Spleen (tissue), 7 donors: ENCODE data around the gene HACD1.
"Not testable (repeated sequence)": the region's sequence is repeated elsewhere in the genome, so short reads cannot be mapped to it uniquely, and the experiment has no call there.

Source experiments
- POLR2A ChIP-seq, 3 donors: fragments of 450-650 bp; IDR thresholded peaks; one replicate each; pipeline ENCODE4 v1.5.1; 2017; ENCODE audit warnings: antibody characterized with exemption in 3 of 3, mild to moderate bottlenecking in 1 of 3
- TF ChIP-seq, protein P1 (sequence below), 11 experiments: fragments of 200-600 bp in 7 of 11; fragments of 450-650 bp in 4 of 11; sonication (generic) in 4 of 11; IDR thresholded peaks in 8 of 11; conservative IDR thresholded peaks in 3 of 11; 1 replicate in 7 of 11; 2 replicates in 4 of 11; pipeline versions ENCODE4 v1.4.0 to v1.8.0; 2016 to 2021; ENCODE audit warnings: antibody characterized with exemption in 11 of 11, inconsistent platforms in 4 of 11, mild to moderate bottlenecking in 1 of 11
- donor health status: DM: no; HTN: no; CAD: no; lungs with moderate emphysema.
- donor health status: DM: no; HTN: no; CAD: no.
- donor health status: DM: no; HTN: no; CAD: no.

DNA sequence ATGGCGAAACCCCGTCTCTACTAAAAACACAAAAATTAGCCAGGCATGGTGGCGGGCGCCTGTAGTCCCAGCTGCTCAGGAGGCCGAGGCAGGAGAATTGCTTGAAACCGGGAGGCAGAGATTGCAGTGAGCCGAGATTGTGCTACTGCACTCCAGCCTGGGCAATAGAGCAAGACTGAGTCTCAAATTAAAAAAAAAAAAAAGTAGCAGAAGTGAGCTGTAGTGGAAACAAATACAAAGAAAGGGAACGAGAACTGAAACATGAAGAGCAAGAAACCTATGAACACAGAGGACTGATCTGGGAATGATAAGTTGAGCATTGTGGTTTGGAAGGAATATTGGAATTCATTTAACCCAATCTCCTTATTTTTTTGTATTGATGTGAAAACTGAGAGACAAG lies 15.4 kb upstream of the HACD1 start:
- TF ChIP-seq, protein P1, sequence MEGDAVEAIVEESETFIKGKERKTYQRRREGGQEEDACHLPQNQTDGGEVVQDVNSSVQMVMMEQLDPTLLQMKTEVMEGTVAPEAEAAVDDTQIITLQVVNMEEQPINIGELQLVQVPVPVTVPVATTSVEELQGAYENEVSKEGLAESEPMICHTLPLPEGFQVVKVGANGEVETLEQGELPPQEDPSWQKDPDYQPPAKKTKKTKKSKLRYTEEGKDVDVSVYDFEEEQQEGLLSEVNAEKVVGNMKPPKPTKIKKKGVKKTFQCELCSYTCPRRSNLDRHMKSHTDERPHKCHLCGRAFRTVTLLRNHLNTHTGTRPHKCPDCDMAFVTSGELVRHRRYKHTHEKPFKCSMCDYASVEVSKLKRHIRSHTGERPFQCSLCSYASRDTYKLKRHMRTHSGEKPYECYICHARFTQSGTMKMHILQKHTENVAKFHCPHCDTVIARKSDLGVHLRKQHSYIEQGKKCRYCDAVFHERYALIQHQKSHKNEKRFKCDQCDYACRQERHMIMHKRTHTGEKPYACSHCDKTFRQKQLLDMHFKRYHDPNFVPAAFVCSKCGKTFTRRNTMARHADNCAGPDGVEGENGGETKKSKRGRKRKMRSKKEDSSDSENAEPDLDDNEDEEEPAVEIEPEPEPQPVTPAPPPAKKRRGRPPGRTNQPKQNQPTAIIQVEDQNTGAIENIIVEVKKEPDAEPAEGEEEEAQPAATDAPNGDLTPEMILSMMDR (IDR thresholded peaks at IDR 0.05 in 8 of 11, conservative IDR thresholded peaks at IDR 0.05 in 3 of 11), result not testable (repeated sequence)
- not testable (repeated sequence) for TF ChIP-seq POLR2A (IDR thresholded peaks at IDR 0.05)
